Endometrial microvascular endothelial cells (primary cell): ENCODE data around the gene NRG3. TPM values are rescaled to one million over a fixed set of nuclear protein-coding genes. Genes with fewer than 3 reads are reported as not detected.

Experiments
- in situ Hi-C: cut with HindIII; loops from 2 replicates; pipeline ENCODE4 v1.10.0; 2017; ENCODE audit warnings: low sequenced_read_pairs, low pct_unique_long_range_greater_than_20kb; ENCODE audit errors: inconsistent ontology term
- total RNA-seq: library from RNA; depleted of rRNA; stranded (reverse); fragments of >200 nt; gene quantifications from one replicate; pipeline ENCODE4 v1.2.3, GENCODE V29; 2015; ENCODE audit errors: inconsistent ontology term

The NRG3 gene
- total RNA-seq, 1 donor from 2014 or later = not detected

GRCh38 chr10:82242778-82243177 is 367.8 kb downstream of the NRG3 start:
- in situ Hi-C loops = no loop called here

DNA sequence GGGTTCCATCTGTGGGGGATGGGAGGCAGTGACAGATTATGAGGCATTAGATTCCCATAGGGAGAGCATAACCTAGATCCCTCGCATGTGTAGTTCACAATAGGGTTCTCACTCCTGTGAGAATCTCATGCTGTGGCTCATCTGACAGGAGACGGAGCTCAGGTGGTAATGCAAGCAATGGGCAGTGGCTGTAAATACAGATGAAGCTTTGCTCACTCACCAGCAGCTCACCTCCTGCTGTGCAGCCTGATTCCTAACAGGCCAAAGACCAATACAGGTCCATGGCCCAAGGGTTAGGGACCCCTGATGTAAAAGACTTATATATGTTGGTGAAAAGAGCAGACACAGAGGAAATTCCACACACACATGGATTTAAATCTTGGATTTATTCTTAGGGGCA is 370.2 kb downstream of the NRG3 start:
- in situ Hi-C loops = no loop called here

- in situ Hi-C loops = no loop called here
Measured at GRCh38 chr10:82245906-82246560, 371.0 kb downstream of the NRG3 start.

DNA sequence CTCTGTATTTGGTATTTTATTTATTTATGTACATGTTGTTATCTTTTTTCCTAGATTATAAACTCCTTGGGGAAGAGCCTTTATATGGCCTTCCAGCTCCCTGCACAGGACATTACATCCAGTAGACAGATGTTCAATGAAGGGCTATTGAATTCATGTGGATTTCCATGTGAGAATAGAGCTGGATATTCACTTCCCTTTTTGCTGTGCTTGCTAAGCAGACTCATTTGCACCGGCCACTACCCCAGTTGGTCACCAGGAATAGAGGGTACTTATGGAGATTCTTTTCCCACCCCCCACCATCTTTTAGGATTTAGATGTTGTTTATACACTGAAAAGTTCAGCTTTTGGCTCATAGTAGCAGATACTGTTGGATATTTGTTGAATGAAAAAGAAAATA is 374.1 kb downstream of the NRG3 start:
- in situ Hi-C loops = no loop called here

GRCh38 chr10:82251222-82251906 is 376.4 kb downstream of the NRG3 start:
- in situ Hi-C loops = no loop called here

- in situ Hi-C loops = no loop called here
Measured at GRCh38 chr10:82252081-82252480, 377.1 kb downstream of the NRG3 start.

DNA sequence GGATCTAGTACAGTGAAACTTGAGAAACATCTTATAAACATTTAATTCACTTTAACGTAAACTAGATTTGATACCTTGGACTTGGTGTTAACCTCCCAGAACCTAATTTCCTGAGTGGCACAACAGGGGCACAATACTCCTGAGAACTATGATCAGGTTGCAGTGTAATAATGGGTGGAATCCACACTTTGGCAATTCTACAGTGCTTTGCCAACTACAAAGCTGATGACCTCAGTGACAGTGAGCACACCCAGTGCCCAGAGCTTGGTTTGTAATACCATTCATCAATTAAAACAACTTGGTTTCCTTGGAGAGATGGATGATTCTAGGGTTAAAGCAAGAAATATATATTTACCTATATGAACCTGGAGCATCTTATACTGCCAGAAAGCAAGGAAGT is 379.2 kb downstream of the NRG3 start:
- in situ Hi-C loops = no loop called here

DNA sequence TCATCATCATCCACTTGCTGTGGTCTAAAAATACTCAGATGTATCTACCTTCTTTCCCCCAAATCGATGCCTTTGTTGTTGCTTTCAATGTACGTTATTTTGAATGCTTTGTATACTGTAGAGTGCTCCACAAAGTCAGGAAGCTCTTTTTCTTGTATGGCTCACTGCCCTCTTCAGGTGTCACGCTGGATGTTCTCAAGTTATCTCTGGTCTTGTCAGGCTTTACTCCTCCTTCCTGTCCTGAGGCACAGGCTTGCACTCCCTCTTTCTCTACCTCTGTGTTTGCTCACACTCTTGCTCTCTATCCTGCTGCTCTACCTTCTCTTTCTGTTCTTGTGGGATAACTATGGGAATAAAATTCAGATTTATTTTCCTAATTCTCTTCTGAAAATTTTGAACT is 381.3 kb downstream of the NRG3 start:
- in situ Hi-C loops = no loop called here

- in situ Hi-C loops = no loop called here
Measured at GRCh38 chr10:82266438-82266837, 391.4 kb downstream of the NRG3 start.

DNA sequence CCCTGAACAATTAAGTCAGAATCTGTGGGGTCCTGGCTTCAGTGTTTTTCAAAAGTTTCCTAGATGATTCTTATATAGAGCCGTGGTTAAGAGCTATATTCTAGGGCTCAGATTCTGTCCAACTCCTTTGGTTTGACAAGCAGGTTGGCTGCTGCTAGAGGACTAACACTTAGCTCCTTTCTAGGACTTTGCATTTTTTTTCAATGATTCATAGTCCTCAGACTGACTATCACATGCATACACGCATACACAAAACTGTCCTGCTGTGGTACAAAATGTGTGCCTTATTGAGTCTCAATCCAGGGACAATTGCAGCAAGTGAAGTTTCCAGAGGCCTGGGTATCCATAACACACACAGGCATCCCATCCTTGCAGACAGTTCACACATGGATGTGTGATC is 392.0 kb downstream of the NRG3 start:
- in situ Hi-C loops = no loop called here

DNA sequence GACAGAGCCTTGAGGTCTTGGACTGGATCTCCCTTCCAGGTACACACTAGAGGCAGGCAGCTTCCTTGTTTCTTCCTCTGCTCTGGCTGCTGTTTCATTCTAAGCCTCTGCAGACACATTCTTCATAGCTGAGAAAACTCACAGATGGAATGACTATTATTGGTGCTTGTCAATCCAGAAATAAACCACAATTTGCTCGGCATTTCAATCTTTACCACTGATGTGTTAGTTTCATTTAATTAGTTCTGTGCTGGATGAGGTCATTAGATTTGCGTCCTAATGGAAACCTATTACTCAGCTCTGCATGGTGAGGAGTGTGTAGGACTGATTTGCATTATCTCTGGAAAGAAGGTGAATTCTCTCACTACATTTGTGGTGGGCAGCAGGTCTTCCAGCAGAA is 392.5 kb downstream of the NRG3 start:
- in situ Hi-C loops = no loop called here

DNA sequence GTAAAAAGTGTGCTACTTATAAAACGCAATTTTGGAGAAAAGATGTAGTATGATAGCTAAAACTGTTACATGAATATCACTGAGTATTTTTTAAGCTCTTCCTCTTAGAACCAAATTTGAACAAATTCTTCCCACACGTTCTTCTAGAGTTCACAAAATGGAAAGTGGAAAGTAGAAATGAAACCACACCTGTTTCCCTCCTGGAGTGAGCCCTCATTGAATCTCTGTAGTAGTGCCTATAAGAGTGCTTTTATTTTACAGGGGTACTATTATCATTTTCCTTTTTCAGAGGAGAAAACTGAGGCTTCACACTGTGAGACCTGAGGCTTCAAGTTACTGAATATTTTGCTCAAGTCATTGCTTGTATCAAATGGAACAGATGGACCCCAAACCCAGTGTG is 393.0 kb downstream of the NRG3 start:
- in situ Hi-C loops = no loop called here

DNA sequence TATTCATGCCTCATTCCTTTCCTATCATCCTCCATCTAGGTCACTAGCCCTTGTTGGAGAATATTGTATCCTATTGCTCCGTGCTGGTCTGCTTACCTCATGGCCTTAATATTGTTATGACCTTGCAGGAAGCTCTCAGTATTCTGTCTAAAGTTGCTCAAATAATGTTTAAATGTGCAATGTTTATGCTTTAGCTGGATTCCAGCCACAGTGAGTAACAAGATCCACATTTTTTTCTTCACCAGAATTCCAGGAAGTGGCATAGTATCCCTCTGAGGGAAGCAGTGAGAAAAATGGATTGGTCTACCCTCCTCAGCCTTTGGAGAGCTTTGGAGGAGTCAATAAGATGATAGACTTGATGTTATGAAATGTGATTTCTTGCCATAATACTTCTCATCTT is 402.6 kb downstream of the NRG3 start:
- in situ Hi-C loops = no loop called here

- in situ Hi-C loops = no loop called here
Measured at GRCh38 chr10:82278401-82279182, 403.6 kb downstream of the NRG3 start.

- in situ Hi-C loops = no loop called here
Measured at GRCh38 chr10:82282782-82283456, 407.9 kb downstream of the NRG3 start.

GRCh38 chr10:82284180-82284579 is 409.2 kb downstream of the NRG3 start:
- in situ Hi-C loops = no loop called here

- in situ Hi-C loops = no loop called here
Measured at GRCh38 chr10:82288461-82288881, 413.5 kb downstream of the NRG3 start.

GRCh38 chr10:82289945-82290344 is 415.0 kb downstream of the NRG3 start:
- in situ Hi-C loops = no loop called here

- in situ Hi-C loops = no loop called here
Measured at GRCh38 chr10:82294874-82295378, 419.9 kb downstream of the NRG3 start.
